RWPE2 (cell line): ENCODE results near the gene UNC13A.

ENCODE experiments used
- ATAC-seq: fragments of 200-7000 bp; cut with Tn5 transposase; 3 replicates; pipeline ENCODE4 v1.9.1; 2021; ENCODE audit warnings: low read depth
- DNase-seq: peaks from one replicate; pipeline ENCODE4 v3.0.0-alpha.2; 2020; ENCODE audit warnings: low spot score
- H3K27ac ChIP-seq: fragments of 450-650 bp; 2 replicates; pipeline ENCODE4 v1.5.1; 2017; ENCODE audit warnings: mild to moderate bottlenecking; ENCODE audit not compliant: poor library complexity, severe bottlenecking
- H3K27me3 ChIP-seq: fragments of 250-450 bp; sonication (Bioruptor Pico); 2 replicates; pipeline ENCODE4 v1.5.1; 2021; ENCODE audit warnings: mild to moderate bottlenecking, moderate library complexity; ENCODE audit not compliant: insufficient read depth, poor library complexity, severe bottlenecking
- H3K36me3 ChIP-seq: fragments of 250-450 bp; sonication (Bioruptor Pico); 2 replicates; pipeline ENCODE4 v1.5.1; 2020; ENCODE audit warnings: low read depth, mild to moderate bottlenecking, moderate library complexity
- H3K4me1 ChIP-seq: fragments of 250-450 bp; sonication (Bioruptor Pico); 2 replicates; pipeline ENCODE4 v1.5.1; 2021; ENCODE audit warnings: mild to moderate bottlenecking, moderate library complexity; ENCODE audit not compliant: insufficient read depth, poor library complexity, severe bottlenecking
- H3K4me3 ChIP-seq: fragments of 250-450 bp; sonication (Bioruptor Pico); 2 replicates; pipeline ENCODE4 v1.5.1; 2021; ENCODE audit warnings: mild to moderate bottlenecking, moderate library complexity; ENCODE audit not compliant: severe bottlenecking
- H3K9me3 ChIP-seq: fragments of 250-450 bp; sonication (Bioruptor Pico); 2 replicates; pipeline ENCODE4 v1.5.1; 2021; ENCODE audit warnings: mild to moderate bottlenecking, moderate library complexity; ENCODE audit not compliant: severe bottlenecking
- CTCF ChIP-seq: fragments of 450-650 bp; IDR thresholded peaks from one replicate; pipeline ENCODE4 v1.5.1; 2017; ENCODE audit warnings: mild to moderate bottlenecking, moderate library complexity; ENCODE audit not compliant: poor library complexity, severe bottlenecking

UNC13A gene

GRCh38 chr19:17627921-17628320, 60.2 kb downstream of the UNC13A start:
- H3K27me3 ChIP-seq, result no peaks in the 10 kb centered on the region
- no peak overlapping the region for H3K4me3 ChIP-seq
- H3K9me3 ChIP-seq, result no peaks in the 10 kb centered on the region
- TF ChIP-seq CTCF, result no peak
- H3K4me1 ChIP-seq, result no peaks in the 10 kb centered on the region
- H3K27ac ChIP-seq, result no peak overlapping the region
- ATAC-seq (no peak), DNase-seq (no peak)
- H3K36me3 ChIP-seq, result no peaks in the 10 kb centered on the region

GRCh38 chr19:17627161-17627560, 61.0 kb downstream of the UNC13A start:
- no peaks in the 10 kb centered on the region for H3K36me3 ChIP-seq
- H3K9me3 ChIP-seq, result no peaks in the 10 kb centered on the region
- H3K27ac ChIP-seq, result no peak overlapping the region
- TF ChIP-seq CTCF, result no peak
- H3K4me3 ChIP-seq, result no peak overlapping the region
- no peaks in the 10 kb centered on the region for H3K4me1 ChIP-seq
- no peaks in the 10 kb centered on the region for H3K27me3 ChIP-seq
- DNase-seq, result no peak
- ATAC-seq, result no peak

DNA sequence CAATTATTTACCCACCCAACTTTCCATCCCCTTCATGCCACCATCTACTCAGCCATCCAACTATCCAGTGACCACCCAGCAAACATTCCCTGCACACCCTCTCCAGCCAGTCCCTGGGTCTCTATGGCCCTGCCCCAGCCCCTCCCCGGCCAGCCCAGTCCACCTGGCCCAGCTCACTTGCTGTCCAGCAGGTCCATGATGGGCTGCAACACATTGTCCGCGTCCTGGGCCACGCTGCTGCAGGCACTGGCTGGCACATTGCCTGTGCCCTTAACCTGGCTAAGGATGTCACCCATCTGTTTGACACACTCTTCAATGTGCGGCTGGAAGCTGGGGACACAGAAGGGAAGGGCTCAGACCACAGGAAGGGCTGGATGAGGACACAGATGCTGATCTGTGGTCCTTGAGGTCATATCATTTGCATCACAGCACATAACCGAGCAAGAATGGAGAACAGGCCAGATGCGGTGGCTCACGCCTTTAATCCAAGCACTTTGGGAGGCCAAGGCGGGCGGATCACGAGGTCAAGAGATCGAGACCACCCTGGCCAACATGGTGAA, 61.6 kb downstream of the UNC13A start:
- ATAC-seq (no peak), DNase-seq (no peak)
- no peaks in the 10 kb centered on the region for H3K36me3 ChIP-seq
- no peaks in the 10 kb centered on the region for H3K4me1 ChIP-seq
- H3K27me3 ChIP-seq, result no peaks in the 10 kb centered on the region
- no peak for TF ChIP-seq CTCF
- H3K4me3 ChIP-seq, result no peak overlapping the region
- H3K9me3 ChIP-seq, result no peaks in the 10 kb centered on the region
- H3K27ac ChIP-seq, result no peak overlapping the region

DNA sequence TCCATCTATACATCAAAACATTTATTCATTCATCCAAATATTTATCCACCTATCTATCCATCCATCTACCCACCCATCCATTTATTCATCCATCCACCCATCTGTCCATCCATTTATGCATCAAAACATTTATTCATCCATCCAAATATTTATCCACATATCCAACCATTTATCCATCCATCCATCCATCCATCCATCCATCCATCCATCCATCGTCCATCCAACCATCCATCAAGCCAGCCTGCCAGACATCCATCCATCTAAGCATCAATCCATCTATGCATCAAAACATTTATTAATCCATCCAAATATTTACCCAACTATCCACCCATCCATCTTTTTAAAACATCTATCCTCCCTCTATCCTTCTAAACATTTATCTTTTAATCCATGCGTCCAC, 62.2 kb downstream of the UNC13A start:
- no peak for ATAC-seq
- no peaks in the 10 kb centered on the region for H3K9me3 ChIP-seq
- no peak for DNase-seq
- no peak overlapping the region for H3K4me3 ChIP-seq
- H3K27ac ChIP-seq, result no peak overlapping the region
- no peaks in the 10 kb centered on the region for H3K4me1 ChIP-seq
- H3K27me3 ChIP-seq, result no peaks in the 10 kb centered on the region
- H3K36me3 ChIP-seq, result no peaks in the 10 kb centered on the region
- no peak for TF ChIP-seq CTCF

GRCh38 chr19:17625043-17625442, 63.1 kb downstream of the UNC13A start:
- H3K4me1 ChIP-seq, result no peaks in the 10 kb centered on the region
- no peaks in the 10 kb centered on the region for H3K36me3 ChIP-seq
- no peak for ATAC-seq
- DNase-seq, result no peak
- no peak for TF ChIP-seq CTCF
- no peaks in the 10 kb centered on the region for H3K9me3 ChIP-seq
- no peak overlapping the region for H3K4me3 ChIP-seq
- no peaks in the 10 kb centered on the region for H3K27me3 ChIP-seq
- no peak overlapping the region for H3K27ac ChIP-seq
